SU-DHL-6 (cell line): ENCODE measurements around the gene MAP3K19.

Experiments used
- EZH2phosphoT487 ChIP-seq: fragments of 200-600 bp; sonication (generic), shearing (Covaris generic); conservative IDR thresholded peaks from 2 replicates; pipeline ENCODE4 v1.6.1; 2018; ENCODE audit warnings: mild to moderate bottlenecking, antibody characterized with exemption, low read length, moderate library complexity, mixed read lengths
- TF ChIP-seq, protein P1 (sequence below): fragments of 200-600 bp; sonication (generic); IDR thresholded peaks from one replicate; pipeline ENCODE4 v1.5.1; 2017; ENCODE audit warnings: antibody characterized with exemption, mild to moderate bottlenecking, low read length, moderate library complexity; ENCODE audit not compliant: insufficient read depth, poor library complexity, severe bottlenecking

DNA sequence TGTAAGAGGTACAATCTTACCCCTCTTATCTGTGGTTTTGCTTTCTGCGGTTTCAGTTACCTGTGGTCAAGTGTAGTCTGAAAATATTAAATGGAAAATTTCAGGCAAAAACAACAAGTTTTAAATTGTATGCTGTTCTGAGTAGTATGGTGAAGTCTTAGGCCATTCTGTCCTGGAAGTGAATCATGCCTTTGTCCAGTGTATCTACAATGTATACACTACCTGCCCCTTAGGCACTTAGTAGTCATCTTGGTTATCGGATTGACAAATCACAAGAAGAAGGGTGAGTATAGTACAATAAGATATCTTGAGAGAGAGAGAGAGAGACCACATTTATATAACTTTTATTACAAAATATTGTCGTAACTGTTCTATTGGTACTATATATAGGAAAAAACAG, 48.3 kb upstream of the MAP3K19 start:
- TF ChIP-seq, protein P1, sequence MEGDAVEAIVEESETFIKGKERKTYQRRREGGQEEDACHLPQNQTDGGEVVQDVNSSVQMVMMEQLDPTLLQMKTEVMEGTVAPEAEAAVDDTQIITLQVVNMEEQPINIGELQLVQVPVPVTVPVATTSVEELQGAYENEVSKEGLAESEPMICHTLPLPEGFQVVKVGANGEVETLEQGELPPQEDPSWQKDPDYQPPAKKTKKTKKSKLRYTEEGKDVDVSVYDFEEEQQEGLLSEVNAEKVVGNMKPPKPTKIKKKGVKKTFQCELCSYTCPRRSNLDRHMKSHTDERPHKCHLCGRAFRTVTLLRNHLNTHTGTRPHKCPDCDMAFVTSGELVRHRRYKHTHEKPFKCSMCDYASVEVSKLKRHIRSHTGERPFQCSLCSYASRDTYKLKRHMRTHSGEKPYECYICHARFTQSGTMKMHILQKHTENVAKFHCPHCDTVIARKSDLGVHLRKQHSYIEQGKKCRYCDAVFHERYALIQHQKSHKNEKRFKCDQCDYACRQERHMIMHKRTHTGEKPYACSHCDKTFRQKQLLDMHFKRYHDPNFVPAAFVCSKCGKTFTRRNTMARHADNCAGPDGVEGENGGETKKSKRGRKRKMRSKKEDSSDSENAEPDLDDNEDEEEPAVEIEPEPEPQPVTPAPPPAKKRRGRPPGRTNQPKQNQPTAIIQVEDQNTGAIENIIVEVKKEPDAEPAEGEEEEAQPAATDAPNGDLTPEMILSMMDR: no peak
- no peak for TF ChIP-seq EZH2phosphoT487
